ENCODE measurements around the gene MRAP2. TPM values are rescaled to one million over a fixed set of nuclear protein-coding genes. Genes with fewer than 3 reads are reported as not detected.

Gene MRAP2, protein sequence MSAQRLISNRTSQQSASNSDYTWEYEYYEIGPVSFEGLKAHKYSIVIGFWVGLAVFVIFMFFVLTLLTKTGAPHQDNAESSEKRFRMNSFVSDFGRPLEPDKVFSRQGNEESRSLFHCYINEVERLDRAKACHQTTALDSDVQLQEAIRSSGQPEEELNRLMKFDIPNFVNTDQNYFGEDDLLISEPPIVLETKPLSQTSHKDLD
- total RNA-seq (5.6 TPM), polyA plus RNA-seq (0.92 TPM)

DNA sequence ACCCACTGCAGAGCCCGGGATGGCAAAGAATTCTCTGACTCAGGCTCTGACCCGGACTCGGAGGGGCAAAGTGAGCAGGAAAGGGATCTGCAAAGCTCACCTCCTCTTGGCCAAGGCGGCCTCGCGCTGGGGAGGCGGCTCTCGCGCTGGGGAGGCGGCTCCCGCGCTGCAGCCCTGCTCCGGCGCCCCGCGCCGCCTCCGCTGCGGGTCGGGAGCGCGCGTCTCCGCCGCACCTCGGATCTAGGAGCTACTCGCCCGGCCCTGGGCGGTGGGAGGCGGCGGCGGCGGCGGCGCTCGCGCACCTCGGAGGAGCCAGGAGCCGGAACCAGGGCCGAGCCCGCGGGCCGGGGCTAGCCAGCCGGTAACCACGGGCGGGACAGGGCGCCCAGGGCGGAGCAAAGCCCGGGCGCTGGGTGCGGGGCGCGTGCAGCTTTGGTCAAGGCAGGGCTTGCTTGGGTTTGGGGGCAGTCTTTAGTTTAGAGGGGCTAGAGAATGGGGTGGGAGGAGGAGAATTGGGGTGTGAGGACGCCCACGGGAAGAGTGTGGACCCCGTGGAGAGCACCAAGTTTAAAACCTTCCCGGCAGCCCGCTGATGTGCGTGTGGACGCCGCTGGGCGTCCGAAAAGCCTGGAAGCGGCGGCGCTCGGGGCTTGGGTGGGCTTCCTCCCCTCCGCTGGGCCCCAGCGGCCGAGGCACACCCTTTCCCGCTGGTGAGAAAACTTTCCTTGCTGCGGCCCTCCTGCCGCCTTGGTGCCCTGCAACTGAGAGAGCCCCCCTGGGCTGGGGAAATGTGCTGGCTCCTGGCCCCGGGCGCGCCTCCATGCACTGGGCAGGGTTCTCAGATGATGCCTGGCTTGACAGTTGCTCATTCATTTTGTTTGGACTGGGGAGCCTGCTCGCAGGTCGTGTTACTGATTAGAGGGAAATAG, at the start of gene MRAP2:
Gene MRAP2 (plus strand): TSS at position 250 of the 929 bp plus-strand sequence. CDS start 21,547 bp downstream, outside the sequence.
- H3K4me1 ChIP-seq (ENCODE audit: insufficient read depth) = no peaks in the 10 kb centered on the region
- under 1% methylated on average over 78 of the region's 78 CpGs for WGBS
- H3K4me3 ChIP-seq (ENCODE audit: low read depth, low read length) = peak within 1 kb of the TSS; percentile 58
- DNase-seq (ENCODE audit: extremely low spot score) = no peak
- no peak within 1 kb of the TSS for H3K27ac ChIP-seq (ENCODE audit: low read depth)
- no peaks in the 10 kb centered on the region for H3K36me3 ChIP-seq (ENCODE audit: insufficient read depth)

DNA sequence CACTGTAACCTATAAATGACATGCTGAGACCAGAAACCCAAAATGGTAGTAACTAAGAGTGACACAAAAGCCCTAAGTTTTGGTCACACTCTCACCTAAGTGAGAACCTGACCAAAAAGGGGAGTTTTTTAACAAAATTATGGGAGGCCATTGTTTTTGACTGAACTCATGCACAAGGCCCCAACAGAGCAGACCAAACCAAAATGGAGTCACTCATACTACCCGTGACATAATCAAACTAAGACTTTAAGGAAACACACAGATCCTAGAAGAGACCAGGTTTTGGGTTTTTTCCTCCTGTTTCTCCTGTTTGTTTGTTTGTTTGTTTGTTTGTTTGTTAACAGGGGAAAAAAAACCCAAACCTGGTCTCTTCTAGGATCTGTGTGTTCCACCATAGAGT, 49.2 kb upstream of the MRAP2 start:
- Histone ChIP-seq H3K36me3 (ENCODE audit: insufficient read depth) (no peaks in the 10 kb centered on the region), H3K27ac (ENCODE audit: low read depth) (no peak overlapping the region), H3K4me3 (ENCODE audit: low read depth, low read length) (no peak overlapping the region), H3K4me1 (ENCODE audit: insufficient read depth) (no peaks in the 10 kb centered on the region)
- DNase-seq (ENCODE audit: extremely low spot score) = no peak
- 44% methylated on average over 1 of the region's 1 CpG for WGBS

GRCh38 chr6:83985308-83985713, 48.3 kb upstream of the MRAP2 start:
- Histone ChIP-seq H3K36me3 (ENCODE audit: insufficient read depth) (no peaks in the 10 kb centered on the region), H3K4me1 (ENCODE audit: insufficient read depth) (no peaks in the 10 kb centered on the region), H3K4me3 (ENCODE audit: low read depth, low read length) (no peak overlapping the region), H3K27ac (ENCODE audit: low read depth) (no peak overlapping the region)
- 95% methylated on average over 1 of the region's 1 CpG for WGBS
- no peak for DNase-seq (ENCODE audit: extremely low spot score)

GRCh38 chr6:83985715-83986114, 47.9 kb upstream of the MRAP2 start:
- DNase-seq (ENCODE audit: extremely low spot score) = no peak
- Histone ChIP-seq H3K27ac (ENCODE audit: low read depth) (no peak overlapping the region), H3K4me1 (ENCODE audit: insufficient read depth) (no peaks in the 10 kb centered on the region)

DNA sequence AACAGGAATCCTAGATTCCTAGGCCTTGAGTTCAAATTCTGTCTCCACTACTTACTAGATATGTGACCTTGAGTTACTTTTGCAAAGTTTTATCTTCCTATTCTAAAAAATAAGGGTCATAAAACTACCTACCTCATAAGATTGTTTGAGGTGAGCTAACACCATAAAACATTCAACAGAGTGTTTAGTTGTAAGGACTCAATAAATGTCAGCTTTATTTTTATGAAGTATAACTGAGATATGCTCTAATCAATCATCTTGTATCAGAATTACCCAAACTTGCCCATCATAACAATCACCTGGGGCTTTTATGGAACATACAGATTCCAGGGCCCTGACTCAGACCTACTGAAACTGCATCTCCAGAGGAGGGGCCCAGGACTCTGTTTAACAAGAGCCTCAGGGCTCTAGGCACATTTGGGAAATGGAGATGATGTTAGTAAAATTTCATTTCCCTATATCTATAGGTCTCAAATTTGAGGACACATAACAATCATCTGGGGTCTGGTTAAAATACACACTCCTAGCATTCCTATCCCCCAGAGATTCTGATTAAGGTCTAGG, 35.5 kb upstream of the MRAP2 start:
- DNase-seq (ENCODE audit: extremely low spot score) = no peak
- Histone ChIP-seq H3K4me1 (ENCODE audit: insufficient read depth) (no peaks in the 10 kb centered on the region), H3K4me3 (ENCODE audit: low read depth, low read length) (no peak overlapping the region), H3K27ac (ENCODE audit: low read depth) (no peak overlapping the region), H3K36me3 (ENCODE audit: insufficient read depth) (no peaks in the 10 kb centered on the region)

More at GRCh38 chr6:83985715-83986114, 47.9 kb upstream of the MRAP2 start:
- Histone ChIP-seq H3K36me3 (ENCODE audit: insufficient read depth) (no peaks in the 10 kb centered on the region), H3K4me3 (ENCODE audit: low read depth, low read length) (no peak overlapping the region)

GRCh38 chr6:84001119-84001518, 32.5 kb upstream of the MRAP2 start:
- Histone ChIP-seq H3K36me3 (ENCODE audit: insufficient read depth) (no peaks in the 10 kb centered on the region), H3K4me3 (ENCODE audit: low read depth, low read length) (no peak overlapping the region), H3K27ac (ENCODE audit: low read depth) (no peak overlapping the region), H3K4me1 (ENCODE audit: insufficient read depth) (no peaks in the 10 kb centered on the region)
- DNase-seq (ENCODE audit: extremely low spot score) = no peak
- WGBS = 75% methylated on average over 3 of the region's 3 CpGs

GRCh38 chr6:84002226-84002625, 31.3 kb upstream of the MRAP2 start:
- DNase-seq (ENCODE audit: extremely low spot score) = no peak

DNA sequence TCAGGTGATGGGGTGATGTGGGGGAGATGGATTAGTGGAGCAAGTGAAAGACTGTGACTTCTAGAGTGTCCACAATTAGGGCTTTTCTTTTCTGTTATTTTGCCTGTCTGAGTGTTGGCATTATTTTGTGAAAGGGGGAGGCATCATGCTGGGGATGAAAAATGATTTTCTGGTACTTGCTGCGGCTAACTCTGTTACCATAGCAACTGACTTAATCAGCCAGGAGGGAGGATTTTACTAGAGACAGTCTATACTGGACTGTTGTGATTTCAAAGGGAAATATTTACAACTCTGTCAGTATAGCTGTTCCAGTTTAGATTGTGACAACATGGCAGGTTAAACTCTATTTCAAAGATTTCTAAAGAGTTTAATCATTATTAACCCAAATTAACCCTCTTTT, 30.4 kb upstream of the MRAP2 start:
- no peak for DNase-seq (ENCODE audit: extremely low spot score)
- 18% methylated on average over 1 of the region's 1 CpG for WGBS
- H3K36me3 ChIP-seq (ENCODE audit: insufficient read depth) = no peaks in the 10 kb centered on the region
- no peaks in the 10 kb centered on the region for H3K4me1 ChIP-seq (ENCODE audit: insufficient read depth)
- no peak overlapping the region for H3K4me3 ChIP-seq (ENCODE audit: low read depth, low read length)
- H3K27ac ChIP-seq (ENCODE audit: low read depth) = no peak overlapping the region

More at GRCh38 chr6:84002226-84002625, 31.3 kb upstream of the MRAP2 start:
- no peaks in the 10 kb centered on the region for H3K4me1 ChIP-seq (ENCODE audit: insufficient read depth)
- WGBS = 54% methylated on average over 2 of the region's 2 CpGs
- H3K27ac ChIP-seq (ENCODE audit: low read depth) = no peak overlapping the region
- no peaks in the 10 kb centered on the region for H3K36me3 ChIP-seq (ENCODE audit: insufficient read depth)
- H3K4me3 ChIP-seq (ENCODE audit: low read depth, low read length) = no peak overlapping the region

DNA sequence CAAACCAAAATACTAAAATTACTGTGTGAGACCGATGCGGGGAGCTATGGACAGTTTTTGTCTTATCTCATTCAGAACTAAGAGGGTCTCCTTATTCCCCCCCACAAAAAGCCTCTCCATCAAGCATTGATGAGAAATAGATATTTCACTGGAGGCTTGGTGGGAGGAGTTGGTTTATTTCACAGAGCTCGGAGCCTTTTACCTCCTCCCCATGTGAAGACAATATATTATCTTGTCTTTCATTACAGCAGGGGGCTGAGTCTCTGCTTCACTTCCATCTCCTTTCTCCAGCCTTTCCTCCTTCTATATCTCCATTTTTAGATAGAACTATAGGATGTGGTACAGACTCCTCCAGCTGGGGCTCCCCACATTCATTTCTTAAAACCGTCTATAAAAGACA, 29.9 kb upstream of the MRAP2 start:
- Histone ChIP-seq H3K4me1 (ENCODE audit: insufficient read depth) (no peaks in the 10 kb centered on the region), H3K36me3 (ENCODE audit: insufficient read depth) (no peaks in the 10 kb centered on the region), H3K4me3 (ENCODE audit: low read depth, low read length) (no peak overlapping the region), H3K27ac (ENCODE audit: low read depth) (no peak overlapping the region)
- 72% methylated on average over 4 of the region's 4 CpGs for WGBS
- DNase-seq (ENCODE audit: extremely low spot score) = no peak

GRCh38 chr6:84007871-84008270, 25.7 kb upstream of the MRAP2 start:
- no peak for DNase-seq (ENCODE audit: extremely low spot score)
- WGBS = 77% methylated on average over 5 of the region's 5 CpGs
- Histone ChIP-seq H3K4me3 (ENCODE audit: low read depth, low read length) (no peak overlapping the region), H3K4me1 (ENCODE audit: insufficient read depth) (no peaks in the 10 kb centered on the region), H3K36me3 (ENCODE audit: insufficient read depth) (no peaks in the 10 kb centered on the region), H3K27ac (ENCODE audit: low read depth) (no peak overlapping the region)

GRCh38 chr6:84013354-84013753, 20.2 kb upstream of the MRAP2 start:
- no peaks in the 10 kb centered on the region for H3K4me1 ChIP-seq (ENCODE audit: insufficient read depth)
- no peak for DNase-seq (ENCODE audit: extremely low spot score)
- 75% methylated on average over 2 of the region's 2 CpGs for WGBS

GRCh38 chr6:84013931-84014330, 19.6 kb upstream of the MRAP2 start:
- H3K4me3 ChIP-seq (ENCODE audit: low read depth, low read length) = no peak overlapping the region
- H3K36me3 ChIP-seq (ENCODE audit: insufficient read depth) = no peaks in the 10 kb centered on the region
- DNase-seq (ENCODE audit: extremely low spot score) = no peak
- 27% methylated on average over 3 of the region's 3 CpGs for WGBS
- H3K4me1 ChIP-seq (ENCODE audit: insufficient read depth) = no peaks in the 10 kb centered on the region
- H3K27ac ChIP-seq (ENCODE audit: low read depth) = no peak overlapping the region

More at GRCh38 chr6:84013354-84013753, 20.2 kb upstream of the MRAP2 start:
- H3K4me3 ChIP-seq (ENCODE audit: low read depth, low read length) = no peak overlapping the region
- H3K27ac ChIP-seq (ENCODE audit: low read depth) = no peak overlapping the region
- no peaks in the 10 kb centered on the region for H3K36me3 ChIP-seq (ENCODE audit: insufficient read depth)

- H3K36me3 ChIP-seq (ENCODE audit: insufficient read depth) = no peaks in the 10 kb centered on the region
- no peaks in the 10 kb centered on the region for H3K4me1 ChIP-seq (ENCODE audit: insufficient read depth)
- DNase-seq (ENCODE audit: extremely low spot score) = no peak
- H3K4me3 ChIP-seq (ENCODE audit: low read depth, low read length) = no peak overlapping the region
- H3K27ac ChIP-seq (ENCODE audit: low read depth) = no peak overlapping the region
- 78% methylated on average over 1 of the region's 1 CpG for WGBS
Observed at GRCh38 chr6:84016029-84016428, 17.5 kb upstream of the MRAP2 start.
